GM23338 (cell line): ENCODE results near the gene IGLL5.

ENCODE experiments used
- CREB1 ChIP-seq: fragments of 250-450 bp; sonication (Bioruptor Pico); IDR thresholded peaks from 2 replicates; pipeline ENCODE4 v1.5.0; 2020; ENCODE audit warnings: low read depth, mild to moderate bottlenecking, moderate library complexity
- CTCF ChIP-seq, 2 experiments: fragments of 200-600 bp in 1 of 2; sonication (generic) in 1 of 2; conservative IDR thresholded peaks; 2 replicates each; pipeline versions ENCODE4 v1.5.1 to v1.6.1; 2016 to 2017; ENCODE audit warnings: antibody characterized with exemption in 2 of 2, low read depth in 2 of 2, mild to moderate bottlenecking in 2 of 2, moderate library complexity in 1 of 2
- ETS1 ChIP-seq: IDR thresholded peaks from 2 replicates; pipeline ENCODE4 v1.6.1; 2016; ENCODE audit warnings: antibody characterized with exemption
- EZH2 ChIP-seq: fragments of 200-600 bp; sonication (generic); IDR thresholded peaks from one replicate; pipeline ENCODE4 v1.8.0; 2017; ENCODE audit warnings: antibody characterized with exemption, mild to moderate bottlenecking, low read depth; ENCODE audit not compliant: unreplicated experiment
- EZH2phosphoT487 ChIP-seq: fragments of 200-600 bp; sonication (generic); IDR thresholded peaks from one replicate; pipeline ENCODE4 v1.8.1; 2018; ENCODE audit warnings: antibody characterized with exemption; ENCODE audit not compliant: unreplicated experiment
- JUNB ChIP-seq: IDR thresholded peaks from one replicate; pipeline ENCODE4 v1.6.1; 2016; ENCODE audit warnings: antibody characterized with exemption; ENCODE audit not compliant: unreplicated experiment
- NANOG ChIP-seq: IDR thresholded peaks from 2 replicates; pipeline ENCODE4 v1.6.1; 2016; ENCODE audit warnings: antibody characterized with exemption, borderline replicate concordance
- POLR2AphosphoS5 ChIP-seq: IDR thresholded peaks from 2 replicates; pipeline ENCODE4 v1.6.1; 2016; ENCODE audit warnings: antibody characterized with exemption, low read depth
- REST ChIP-seq: IDR thresholded peaks from one replicate; pipeline ENCODE4 v1.6.1; 2018; ENCODE audit warnings: antibody characterized with exemption; ENCODE audit not compliant: unreplicated experiment
- STAT1 ChIP-seq: IDR thresholded peaks from one replicate; pipeline ENCODE4 v1.6.1; 2016; ENCODE audit warnings: antibody characterized with exemption; ENCODE audit not compliant: unreplicated experiment
- ZNF114 ChIP-seq: fragments of 250-450 bp; sonication (Bioruptor Pico); IDR thresholded peaks from 2 replicates; pipeline ENCODE4 v1.5.0; 2020; ENCODE audit warnings: mild to moderate bottlenecking, moderate library complexity
- ZNF331 ChIP-seq: fragments of 250-450 bp; sonication (Bioruptor Pico); IDR thresholded peaks from 2 replicates; pipeline ENCODE4 v1.5.0; 2020; ENCODE audit warnings: low read depth, mild to moderate bottlenecking, moderate library complexity
- TF ChIP-seq, protein P1 (sequence below): fragments of 250-450 bp; sonication (Bioruptor Pico); IDR thresholded peaks from 2 replicates; pipeline ENCODE4 v1.5.0; 2020; ENCODE audit warnings: mild to moderate bottlenecking, moderate library complexity

- TF ChIP-seq CTCF (conservative IDR thresholded peaks at IDR 0.05; ENCODE audit: low read depth in 2 of 2): no peak
- TF ChIP-seq EZH2phosphoT487: no peak
- TF ChIP-seq EZH2: no peak
- TF ChIP-seq REST: no peak
- TF ChIP-seq STAT1: no peak
- no peak for TF ChIP-seq CREB1
- TF ChIP-seq POLR2AphosphoS5: no peak
- TF ChIP-seq NANOG: no peak
- no peak for TF ChIP-seq ZNF331 (CRISPR knock-in tag)
- no peak for TF ChIP-seq JUNB
- TF ChIP-seq ZNF114 (CRISPR knock-in tag): no peak
- TF ChIP-seq ETS1: no peak
- TF ChIP-seq, protein P1, sequence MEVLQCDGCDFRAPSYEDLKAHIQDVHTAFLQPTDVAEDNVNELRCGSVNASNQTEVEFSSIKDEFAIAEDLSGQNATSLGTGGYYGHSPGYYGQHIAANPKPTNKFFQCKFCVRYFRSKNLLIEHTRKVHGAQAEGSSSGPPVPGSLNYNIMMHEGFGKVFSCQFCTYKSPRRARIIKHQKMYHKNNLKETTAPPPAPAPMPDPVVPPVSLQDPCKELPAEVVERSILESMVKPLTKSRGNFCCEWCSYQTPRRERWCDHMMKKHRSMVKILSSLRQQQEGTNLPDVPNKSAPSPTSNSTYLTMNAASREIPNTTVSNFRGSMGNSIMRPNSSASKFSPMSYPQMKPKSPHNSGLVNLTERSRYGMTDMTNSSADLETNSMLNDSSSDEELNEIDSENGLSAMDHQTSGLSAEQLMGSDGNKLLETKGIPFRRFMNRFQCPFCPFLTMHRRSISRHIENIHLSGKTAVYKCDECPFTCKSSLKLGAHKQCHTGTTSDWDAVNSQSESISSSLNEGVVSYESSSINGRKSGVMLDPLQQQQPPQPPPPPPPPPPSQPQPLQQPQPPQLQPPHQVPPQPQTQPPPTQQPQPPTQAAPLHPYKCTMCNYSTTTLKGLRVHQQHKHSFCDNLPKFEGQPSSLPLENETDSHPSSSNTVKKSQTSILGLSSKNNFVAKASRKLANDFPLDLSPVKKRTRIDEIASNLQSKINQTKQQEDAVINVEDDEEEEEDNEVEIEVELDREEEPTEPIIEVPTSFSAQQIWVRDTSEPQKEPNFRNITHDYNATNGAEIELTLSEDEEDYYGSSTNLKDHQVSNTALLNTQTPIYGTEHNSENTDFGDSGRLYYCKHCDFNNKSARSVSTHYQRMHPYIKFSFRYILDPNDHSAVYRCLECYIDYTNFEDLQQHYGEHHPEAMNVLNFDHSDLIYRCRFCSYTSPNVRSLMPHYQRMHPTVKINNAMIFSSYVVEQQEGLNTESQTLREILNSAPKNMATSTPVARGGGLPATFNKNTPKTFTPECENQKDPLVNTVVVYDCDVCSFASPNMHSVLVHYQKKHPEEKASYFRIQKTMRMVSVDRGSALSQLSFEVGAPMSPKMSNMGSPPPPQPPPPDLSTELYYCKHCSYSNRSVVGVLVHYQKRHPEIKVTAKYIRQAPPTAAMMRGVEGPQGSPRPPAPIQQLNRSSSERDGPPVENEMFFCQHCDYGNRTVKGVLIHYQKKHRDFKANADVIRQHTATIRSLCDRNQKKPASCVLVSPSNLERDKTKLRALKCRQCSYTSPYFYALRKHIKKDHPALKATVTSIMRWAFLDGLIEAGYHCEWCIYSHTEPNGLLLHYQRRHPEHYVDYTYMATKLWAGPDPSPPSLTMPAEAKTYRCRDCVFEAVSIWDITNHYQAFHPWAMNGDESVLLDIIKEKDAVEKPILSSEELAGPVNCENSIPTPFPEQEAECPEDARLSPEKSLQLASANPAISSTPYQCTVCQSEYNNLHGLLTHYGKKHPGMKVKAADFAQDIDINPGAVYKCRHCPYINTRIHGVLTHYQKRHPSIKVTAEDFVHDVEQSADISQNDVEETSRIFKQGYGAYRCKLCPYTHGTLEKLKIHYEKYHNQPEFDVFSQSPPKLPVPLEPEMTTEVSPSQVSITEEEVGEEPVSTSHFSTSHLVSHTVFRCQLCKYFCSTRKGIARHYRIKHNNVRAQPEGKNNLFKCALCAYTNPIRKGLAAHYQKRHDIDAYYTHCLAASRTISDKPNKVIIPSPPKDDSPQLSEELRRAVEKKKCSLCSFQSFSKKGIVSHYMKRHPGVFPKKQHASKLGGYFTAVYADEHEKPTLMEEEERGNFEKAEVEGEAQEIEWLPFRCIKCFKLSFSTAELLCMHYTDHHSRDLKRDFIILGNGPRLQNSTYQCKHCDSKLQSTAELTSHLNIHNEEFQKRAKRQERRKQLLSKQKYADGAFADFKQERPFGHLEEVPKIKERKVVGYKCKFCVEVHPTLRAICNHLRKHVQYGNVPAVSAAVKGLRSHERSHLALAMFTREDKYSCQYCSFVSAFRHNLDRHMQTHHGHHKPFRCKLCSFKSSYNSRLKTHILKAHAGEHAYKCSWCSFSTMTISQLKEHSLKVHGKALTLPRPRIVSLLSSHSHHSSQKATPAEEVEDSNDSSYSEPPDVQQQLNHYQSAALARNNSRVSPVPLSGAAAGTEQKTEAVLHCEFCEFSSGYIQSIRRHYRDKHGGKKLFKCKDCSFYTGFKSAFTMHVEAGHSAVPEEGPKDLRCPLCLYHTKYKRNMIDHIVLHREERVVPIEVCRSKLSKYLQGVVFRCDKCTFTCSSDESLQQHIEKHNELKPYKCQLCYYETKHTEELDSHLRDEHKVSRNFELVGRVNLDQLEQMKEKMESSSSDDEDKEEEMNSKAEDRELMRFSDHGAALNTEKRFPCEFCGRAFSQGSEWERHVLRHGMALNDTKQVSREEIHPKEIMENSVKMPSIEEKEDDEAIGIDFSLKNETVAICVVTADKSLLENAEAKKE (CRISPR knock-in tag): no peak
These were observed 33.1 kb upstream of the IGLL5 start for GRCh38 chr22:22854466-22854865.
